Esophagus mucosa (tissue), 1 donor: ENCODE measurements around the gene ZNRD2. TPM values are rescaled to one million over a fixed set of nuclear protein-coding genes. Genes with fewer than 3 reads are reported as not detected.
A peak's percentile ranks its signal among the peaks of the same experiment; 100 is the strongest.
"Not testable (repeated sequence)": the region's sequence is repeated elsewhere in the genome, so short reads cannot be mapped to it uniquely, and the experiment has no call there.

Experiments used
- ATAC-seq: fragments of 200-7000 bp; cut with Tn5 transposase; one replicate; pipeline ENCODE4 v1.9.1; 2020
- total RNA-seq: library from RNA; stranded (reverse); gene quantifications from one replicate; pipeline ENCODE4 v1.2.4, GENCODE V29; 2023
- donor health status: DM: yes; HTN: yes; CAD: no.

Gene ZNRD2
- total RNA-seq, 1 donor from 2014 or later = 31.8 TPM

DNA sequence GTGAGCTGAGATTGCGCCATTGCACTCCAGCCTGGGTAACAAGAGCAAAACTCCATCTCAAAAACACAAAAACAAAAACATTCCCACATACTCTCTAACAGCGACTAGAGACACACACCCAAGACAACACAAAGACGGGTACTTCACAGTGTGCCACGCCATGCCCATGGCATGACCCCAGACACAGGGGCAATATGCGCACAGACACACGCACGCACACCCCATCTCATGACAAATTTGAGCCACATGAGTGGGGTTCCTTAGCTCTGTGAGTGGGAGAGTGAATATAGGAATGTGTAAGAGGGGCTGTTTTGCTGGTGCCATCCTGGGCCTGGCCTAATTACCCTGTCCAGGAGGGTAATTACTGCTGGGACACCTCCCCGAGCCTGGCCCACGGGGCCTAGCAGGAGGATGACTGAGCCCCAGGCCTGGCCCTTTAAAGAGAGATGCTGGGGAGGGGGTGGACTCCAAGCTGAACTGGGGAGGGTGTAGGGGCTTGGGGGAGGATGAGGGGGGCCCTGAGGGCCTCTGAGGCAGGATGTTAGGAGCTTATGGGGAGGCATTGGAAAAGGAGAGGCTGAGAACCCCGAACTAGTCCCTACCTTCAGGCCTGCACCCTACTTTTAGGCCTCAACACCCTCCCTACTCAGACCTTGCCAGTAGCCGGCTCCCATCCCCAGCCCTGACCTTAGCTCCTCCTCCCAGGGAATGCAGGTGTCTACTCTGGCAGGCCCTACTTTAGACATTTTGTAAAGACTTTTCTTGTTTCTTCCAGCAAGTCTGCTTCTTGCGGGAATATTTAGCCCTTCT is 13.6 kb upstream of the ZNRD2 start:
- ATAC-seq = no peak

- ATAC-seq = no peak
These were observed 12.8 kb upstream of the ZNRD2 start for GRCh38 chr11:65557280-65558001.

- ATAC-seq = peak; percentile 49
These were observed 12.0 kb upstream of the ZNRD2 start, which contains the start of gene LTBP3 for GRCh38 chr11:65558002-65558929. LTBP3 (minus strand) TSS chr11:65558359; CDS start chr11:65557959, 400 bp downstream.

DNA sequence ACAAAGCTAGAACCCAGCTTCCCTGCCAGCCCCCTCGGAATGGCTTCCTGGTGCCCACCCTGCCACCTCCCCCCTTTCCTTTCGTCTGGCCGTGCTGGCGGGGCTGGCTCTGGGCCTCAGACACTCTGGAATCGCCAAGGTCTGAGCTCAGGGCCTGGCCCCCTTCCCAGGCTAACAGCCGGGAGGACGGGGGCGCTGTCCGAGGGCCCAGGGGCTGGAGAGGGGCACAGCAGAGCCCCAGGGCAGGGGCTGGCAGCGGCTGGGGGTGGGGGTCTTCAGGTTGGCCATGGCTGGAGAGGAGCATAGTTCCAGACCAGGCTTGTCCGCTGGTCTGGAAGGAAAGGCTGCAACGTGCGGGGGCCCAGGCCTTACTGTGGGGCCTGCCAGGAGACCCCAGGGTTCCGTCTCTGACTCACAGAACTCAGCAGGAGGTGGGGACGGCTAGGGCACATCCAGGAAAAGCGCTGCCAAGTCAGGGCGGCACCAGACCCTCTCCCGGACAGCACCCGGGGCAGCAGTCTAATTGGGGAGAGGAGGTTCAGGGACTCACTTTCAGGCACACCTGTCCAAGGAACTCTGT is 11.3 kb upstream of the ZNRD2 start:
- ATAC-seq = no peak

- no peak for ATAC-seq
These were observed 10.7 kb upstream of the ZNRD2 start for GRCh38 chr11:65559535-65559934.

DNA sequence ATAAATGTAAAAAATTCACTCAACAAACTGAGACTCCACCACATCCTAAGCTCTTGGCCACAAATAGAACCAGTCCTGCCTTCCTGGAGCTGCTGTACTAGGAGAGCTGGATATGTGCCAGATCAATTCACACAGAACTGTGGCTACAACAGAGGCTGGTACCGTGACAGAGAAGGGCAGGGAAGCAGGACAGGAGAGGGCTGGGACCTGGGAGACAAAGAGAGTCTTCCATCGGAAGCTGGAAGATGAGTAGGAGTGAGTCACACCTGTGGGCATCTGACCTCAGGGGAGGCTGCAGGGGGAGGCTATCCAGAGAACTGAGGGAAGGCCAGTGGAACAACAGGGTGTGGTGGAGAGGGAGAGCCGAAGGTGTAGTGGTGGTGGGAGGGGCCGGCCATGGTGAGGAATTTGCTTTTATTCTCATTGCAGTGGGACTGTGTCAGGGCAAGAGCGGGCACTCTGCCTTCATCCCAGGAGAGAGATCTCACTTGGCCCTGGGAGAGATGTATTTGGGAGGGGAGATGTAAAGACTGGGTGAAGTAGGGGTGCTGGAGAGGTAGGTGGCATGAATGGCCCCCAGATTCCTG is 10.2 kb upstream of the ZNRD2 start:
- peak; percentile 20 for ATAC-seq

- peak; percentile 9 for ATAC-seq
These were observed 9.5 kb upstream of the ZNRD2 start for GRCh38 chr11:65560555-65561418.

- no peak for ATAC-seq
These were observed 8.3 kb upstream of the ZNRD2 start for GRCh38 chr11:65562020-65562419.

DNA sequence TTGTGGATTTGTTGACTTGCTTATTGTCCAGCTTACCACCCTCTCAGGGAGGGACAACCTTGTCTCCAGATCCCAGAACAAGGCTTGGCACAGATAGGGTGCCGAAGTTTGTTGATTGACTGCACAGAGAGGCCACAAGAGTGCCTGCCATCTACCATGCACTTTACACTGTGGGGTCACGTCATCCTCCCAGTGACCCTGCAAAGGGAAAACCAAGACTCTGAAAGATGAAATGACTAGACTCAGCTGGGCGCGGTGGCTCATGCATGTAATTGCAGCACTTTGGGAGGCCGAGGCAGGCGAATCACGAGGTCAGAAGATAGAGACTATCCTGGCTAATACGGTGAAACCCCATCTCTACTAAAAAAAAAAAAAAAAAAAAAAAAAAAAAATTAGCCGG is 7.5 kb upstream of the ZNRD2 start:
- ATAC-seq = no peak

- no peak for ATAC-seq
These were observed 6.7 kb upstream of the ZNRD2 start for GRCh38 chr11:65563601-65564000.

- ATAC-seq = not testable (repeated sequence)
These were observed 5.3 kb upstream of the ZNRD2 start for GRCh38 chr11:65564879-65565559.

GRCh38 chr11:65565624-65566453 is 4.4 kb upstream of the ZNRD2 start:
- no peak for ATAC-seq

DNA sequence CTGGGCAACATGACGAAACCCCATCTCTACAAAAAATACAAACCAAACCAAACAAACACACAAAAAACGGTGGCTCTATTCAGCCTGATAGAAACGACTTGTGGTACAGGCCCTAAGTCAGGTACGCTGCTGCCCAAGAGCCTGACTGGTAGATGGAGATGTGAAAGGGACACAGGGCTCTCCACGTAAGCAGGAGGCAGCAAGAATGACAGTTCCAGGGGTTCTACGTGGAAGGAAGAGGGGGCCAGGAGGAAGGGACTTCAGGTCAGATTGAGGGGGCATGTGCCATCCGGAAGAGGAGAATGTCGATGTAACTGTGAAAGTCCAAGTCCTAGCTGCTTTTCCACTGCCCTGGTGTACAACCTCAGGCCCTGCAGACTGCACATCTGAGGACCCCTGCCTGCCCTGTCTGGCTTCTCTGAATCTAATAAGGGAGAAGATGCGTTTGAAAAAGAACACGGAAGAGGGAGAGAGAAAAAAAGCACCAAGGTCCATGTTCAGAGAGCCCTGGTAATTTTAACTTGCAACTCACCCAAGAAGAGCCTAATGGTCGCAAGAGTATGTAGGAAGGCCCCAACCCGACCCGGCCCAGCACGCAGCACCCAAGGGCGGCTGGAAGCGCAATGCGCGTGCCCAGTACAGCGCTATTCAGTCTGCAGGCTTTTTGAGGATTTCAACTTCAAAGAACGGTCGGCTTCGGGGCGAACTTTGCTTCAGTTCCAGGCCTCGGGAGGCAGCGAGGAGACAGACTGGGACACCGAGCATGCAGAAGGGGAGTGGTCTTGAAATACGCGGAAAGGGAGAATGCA is 909 bp upstream of the ZNRD2 start:
- ATAC-seq = peak; percentile 2

DNA sequence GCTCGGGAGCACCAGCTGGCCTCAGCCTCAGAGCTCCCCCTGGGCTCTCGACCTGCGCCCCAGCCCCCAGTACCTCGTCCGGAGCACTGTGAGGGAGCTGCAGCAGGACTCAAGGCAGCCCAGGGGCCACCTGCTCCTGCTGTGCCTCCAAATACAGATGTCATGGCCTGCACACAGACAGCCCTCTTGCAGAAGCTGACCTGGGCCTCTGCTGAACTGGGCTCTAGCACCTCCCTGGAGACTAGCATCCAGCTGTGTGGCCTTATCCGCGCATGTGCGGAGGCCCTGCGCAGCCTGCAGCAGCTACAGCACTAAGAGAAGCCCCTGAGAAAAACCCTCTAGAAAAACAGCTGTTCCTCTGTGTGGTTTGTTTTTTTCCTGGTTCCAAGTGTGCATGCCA is 1.1 kb downstream of the ZNRD2 start:
- ATAC-seq = no peak

DNA sequence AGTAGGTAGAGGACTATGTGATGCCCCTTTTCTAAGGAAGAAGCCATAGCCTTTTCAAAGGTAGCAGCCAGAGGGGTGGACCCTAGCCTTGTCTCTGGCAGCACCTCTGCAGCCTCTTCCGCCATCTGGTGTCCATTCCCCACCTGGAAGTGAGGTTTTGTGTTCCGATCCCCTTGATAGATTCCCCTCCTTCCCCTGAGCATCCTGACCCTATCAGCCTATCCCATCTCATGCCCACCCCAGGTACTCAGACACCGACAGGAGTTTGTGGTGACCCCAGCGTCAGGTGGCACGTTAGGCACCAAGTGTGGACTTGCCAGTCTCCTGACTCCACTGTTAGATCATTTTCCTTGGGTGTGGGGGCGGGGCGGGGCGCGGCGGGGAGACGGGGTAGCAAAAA is 1.7 kb downstream of the ZNRD2 start:
- no peak for ATAC-seq

GRCh38 chr11:65572356-65573051 is 2.2 kb downstream of the ZNRD2 start, which contains the start of gene FAM89B:
FAM89B (plus strand) TSS chr11:65572538; CDS start chr11:65572670, 132 bp downstream.
- ATAC-seq = peak; percentile 20

- no peak for ATAC-seq
These were observed 3.3 kb downstream of the ZNRD2 start for GRCh38 chr11:65573391-65574079.
